ENCODE results near the gene ANXA10.
"Not testable (repeated sequence)": the region's sequence is repeated elsewhere in the genome, so short reads cannot be mapped to it uniquely, and the experiment has no call there.

Gene ANXA10

GRCh38 chr4:168118116-168118655 lies 25.8 kb downstream of the ANXA10 start:
- DNase-seq (ENCODE audit: low spot score): no peak

- DNase-seq (ENCODE audit: low spot score): no peak
These were observed 26.8 kb downstream of the ANXA10 start for GRCh38 chr4:168119100-168119499.

- no peak for DNase-seq (ENCODE audit: low spot score)
These were observed 27.6 kb downstream of the ANXA10 start for GRCh38 chr4:168119890-168120289.

- DNase-seq (ENCODE audit: low spot score): no peak
These were observed 28.5 kb downstream of the ANXA10 start for GRCh38 chr4:168120811-168121210.

GRCh38 chr4:168124008-168124641 lies 31.8 kb downstream of the ANXA10 start:
- no peak for DNase-seq (ENCODE audit: low spot score)

GRCh38 chr4:168126952-168127351 lies 34.6 kb downstream of the ANXA10 start:
- no peak for DNase-seq (ENCODE audit: low spot score)

GRCh38 chr4:168128601-168129000 lies 36.3 kb downstream of the ANXA10 start:
- DNase-seq (ENCODE audit: low spot score): no peak

GRCh38 chr4:168129046-168129772 lies 36.9 kb downstream of the ANXA10 start:
- DNase-seq (ENCODE audit: low spot score): no peak

GRCh38 chr4:168129802-168130201 lies 37.5 kb downstream of the ANXA10 start:
- DNase-seq (ENCODE audit: low spot score): no peak

GRCh38 chr4:168131196-168131595 lies 38.9 kb downstream of the ANXA10 start:
- DNase-seq (ENCODE audit: low spot score): no peak

- DNase-seq (ENCODE audit: low spot score): no peak
These were observed 42.3 kb downstream of the ANXA10 start for GRCh38 chr4:168134651-168135050.

GRCh38 chr4:168135860-168136259 lies 43.5 kb downstream of the ANXA10 start:
- DNase-seq (ENCODE audit: low spot score): not testable (repeated sequence)

GRCh38 chr4:168137695-168138094 lies 45.4 kb downstream of the ANXA10 start:
- DNase-seq (ENCODE audit: low spot score): not testable (repeated sequence)

- DNase-seq (ENCODE audit: low spot score): no peak
These were observed 45.8 kb downstream of the ANXA10 start for GRCh38 chr4:168138143-168138542.

- no peak for DNase-seq (ENCODE audit: low spot score)
These were observed 47.0 kb downstream of the ANXA10 start for GRCh38 chr4:168139336-168139735.

- DNase-seq (ENCODE audit: low spot score): no peak
These were observed 49.4 kb downstream of the ANXA10 start for GRCh38 chr4:168141733-168142132.

GRCh38 chr4:168143601-168144000 lies 51.3 kb downstream of the ANXA10 start:
- no peak for DNase-seq (ENCODE audit: low spot score)

GRCh38 chr4:168150420-168151050 lies 58.2 kb downstream of the ANXA10 start:
- no peak for DNase-seq (ENCODE audit: low spot score)

- DNase-seq (ENCODE audit: low spot score): no peak
These were observed 59.0 kb downstream of the ANXA10 start for GRCh38 chr4:168151327-168151726.

GRCh38 chr4:168152837-168153500 lies 60.6 kb downstream of the ANXA10 start:
- no peak for DNase-seq (ENCODE audit: low spot score)

GRCh38 chr4:168153596-168154440 lies 61.5 kb downstream of the ANXA10 start:
- DNase-seq (ENCODE audit: low spot score): peak; percentile 67

Measured in ecto neural progenitor cell (in vitro differentiated cells).